HepG2 (cell line): ENCODE measurements around the gene S100A5. TPM values are rescaled to one million over a fixed set of nuclear protein-coding genes. Genes with fewer than 3 reads are reported as not detected.

Source experiments
- ATAC-seq: fragments of 200-7000 bp; cut with Tn5 transposase; 3 replicates; pipeline ENCODE4 v1.9.1; 2020; ENCODE audit warnings: mild to moderate bottlenecking, moderate library complexity
- BruUV-seq: library from RNA; stranded (reverse); fragments of 400-500 nt; replicated peaks from 2 replicates; lab custom pipeline; 2021; lab: Mats Ljungman, UMichigan
- CTCF ChIA-PET: fragments of 300-600 bp; formaldehyde crosslinking; extraction: SDS; loops from one replicate; lab custom pipeline; 2021; ENCODE audit warnings: low total read pairs, inconsistent platforms, low intra/inter-chr PET ratio; lab: Yijun Ruan, JAX
- POLR2A ChIA-PET: fragments of 350-600 bp; sonication (Branson Sonifier 250); formaldehyde crosslinking; loops from one replicate; lab custom pipeline; 2020; ENCODE audit warnings: antibody characterized with exemption, inconsistent platforms; lab: Yijun Ruan, JAX
- DNase-seq: peaks from one replicate; pipeline ENCODE4 v3.0.0-alpha.2; 2015; ENCODE audit warnings: low spot score
- FAIRE-seq: peaks from 3 replicates; lab custom pipeline; 2011; peaks lifted over from hg19 to GRCh38; lab: Jason Lieb, UNC
- H2AFZ ChIP-seq: one replicate; pipeline ENCODE4 v1.6.1; 2011; ENCODE audit warnings: low read length, inconsistent platforms
- H3K27ac ChIP-seq: fragments of 300-600 bp; 3 replicates; pipeline ENCODE4 v1.8.0; 2011; ENCODE audit warnings: mixed run types, mild to moderate bottlenecking, mixed read lengths, low read length, inconsistent platforms; ENCODE audit not compliant: insufficient read depth; ENCODE audit errors: extremely low read length
- H3K27me3 ChIP-seq, 2 experiments: fragments of 200-600 bp in 1 of 2; 2 replicates in 1 of 2; 3 replicates in 1 of 2; pipeline versions ENCODE4 v1.6.0 to v1.8.0; 2011; ENCODE audit warnings: low read length in 2 of 2, mild to moderate bottlenecking in 2 of 2, moderate library complexity in 2 of 2, inconsistent platforms in 1 of 2; ENCODE audit not compliant: insufficient read depth in 2 of 2, control insufficient read depth in 1 of 2
- H3K36me3 ChIP-seq, 2 experiments: fragments of 200-600 bp in 1 of 2; replicated peaks in 1 of 2; 2 replicates in 1 of 2; 3 replicates in 1 of 2; pipeline versions ENCODE4 v1.5.1 to v1.8.0; 2011; ENCODE audit warnings: low read length in 2 of 2, inconsistent platforms in 1 of 2; ENCODE audit not compliant: insufficient read depth in 2 of 2, control insufficient read depth in 1 of 2
- H3K4me1 ChIP-seq: 2 replicates; pipeline ENCODE4 v1.5.1; 2012; ENCODE audit warnings: low read length, inconsistent platforms; ENCODE audit not compliant: insufficient read depth
- H3K4me2 ChIP-seq: 2 replicates; pipeline ENCODE4 v1.6.0; 2011; ENCODE audit warnings: low read depth, low read length, inconsistent platforms
- H3K4me3 ChIP-seq, 3 experiments: fragments of 200-600 bp in 1 of 3; sonication (generic), shearing (Covaris generic) in 1 of 3; replicated peaks in 1 of 3; 2 replicates each; pipeline ENCODE4 v1.5.1; 2011 to 2016; ENCODE audit warnings: low read length in 3 of 3, inconsistent platforms in 2 of 3, low read depth in 2 of 3, mild to moderate bottlenecking in 2 of 3, control low read depth in 1 of 3, mixed read lengths in 1 of 3; ENCODE audit not compliant: insufficient read depth in 1 of 3
- H3K79me2 ChIP-seq: one replicate; pipeline ENCODE4 v1.6.1; 2011; ENCODE audit warnings: low read length, inconsistent platforms; ENCODE audit not compliant: insufficient read depth
- H3K9ac ChIP-seq: 2 replicates; pipeline ENCODE4 v1.6.0; 2011; ENCODE audit warnings: mild to moderate bottlenecking, low read depth, low read length, inconsistent platforms; ENCODE audit not compliant: insufficient read depth
- H3K9me3 ChIP-seq: 2 replicates; pipeline ENCODE4 v1.5.1; 2012; ENCODE audit warnings: mild to moderate bottlenecking, low read length
- H4K20me1 ChIP-seq: 2 replicates; pipeline ENCODE4 v1.6.0; 2011; ENCODE audit warnings: inconsistent platforms, mild to moderate bottlenecking, low read length, moderate library complexity; ENCODE audit not compliant: insufficient read depth
- ARID4A ChIP-seq: sonication (generic); formaldehyde crosslinking; IDR thresholded peaks from 2 replicates; pipeline ENCODE4 v1.5.0; 2020; ENCODE audit warnings: mild to moderate bottlenecking, missing genetic modification reagents, borderline replicate concordance
- ELF4 ChIP-seq: sonication (generic); formaldehyde crosslinking; IDR thresholded peaks from 2 replicates; pipeline ENCODE4 v1.5.0; 2020; ENCODE audit warnings: missing genetic modification reagents, mild to moderate bottlenecking, moderate library complexity, borderline replicate concordance
- JUN ChIP-seq: sonication (generic); formaldehyde crosslinking; IDR thresholded peaks from 2 replicates; pipeline ENCODE4 v1.4.0; 2020; ENCODE audit warnings: mild to moderate bottlenecking, missing genetic modification reagents
- RFX5 ChIP-seq: IDR thresholded peaks from 2 replicates; pipeline ENCODE4 v1.6.1; 2011; ENCODE audit warnings: low read depth, low read length, improper control_type of control experiment
- SRSF1 ChIP-seq: fragments of 200-400 bp; formaldehyde crosslinking; optimal IDR thresholded peaks from 2 replicates; pipeline ENCODE3; 2017; ENCODE audit warnings: mild to moderate bottlenecking, low read depth, low read length, moderate library complexity
- SRSF4 ChIP-seq: fragments of 200-400 bp; formaldehyde crosslinking; IDR thresholded peaks from one replicate; pipeline ENCODE4 v1.6.1; 2018; ENCODE audit warnings: mild to moderate bottlenecking, low read depth, low read length, moderate library complexity; ENCODE audit not compliant: poor library complexity, severe bottlenecking
- THYN1 ChIP-seq: sonication (generic); formaldehyde crosslinking; IDR thresholded peaks from 2 replicates; pipeline ENCODE4 v1.8.1; 2023; ENCODE audit warnings: low read depth, mild to moderate bottlenecking, moderate library complexity, missing genetic modification reagents, borderline replicate concordance
- ZFAT ChIP-seq: sonication (generic); formaldehyde crosslinking; conservative IDR thresholded peaks from 2 replicates; pipeline ENCODE4 v1.8.1; 2023; ENCODE audit warnings: missing genetic modification reagents, inconsistent platforms
- ZKSCAN5 ChIP-seq: sonication (generic); formaldehyde crosslinking; IDR thresholded peaks from 2 replicates; pipeline ENCODE4 v1.5.1; 2020; ENCODE audit warnings: mild to moderate bottlenecking, missing genetic modification reagents
- ZNF432 ChIP-seq: sonication (generic); formaldehyde crosslinking; IDR thresholded peaks from 2 replicates; pipeline ENCODE4 v1.5.0; 2020; ENCODE audit warnings: missing genetic modification reagents, mild to moderate bottlenecking, borderline replicate concordance
- ZNF550 ChIP-seq: sonication (generic); formaldehyde crosslinking; IDR thresholded peaks from 2 replicates; pipeline ENCODE4 v1.4.0; 2020; ENCODE audit warnings: mild to moderate bottlenecking, missing genetic modification reagents, borderline replicate concordance
- ZNF660 ChIP-seq: sonication (generic); formaldehyde crosslinking; IDR thresholded peaks from 2 replicates; pipeline ENCODE4 v1.5.1; 2020; ENCODE audit warnings: mild to moderate bottlenecking, low read depth, missing genetic modification reagents, borderline replicate concordance
- ZNF879 ChIP-seq: sonication (generic); formaldehyde crosslinking; IDR thresholded peaks from 2 replicates; pipeline ENCODE4 v1.8.1; 2023; ENCODE audit warnings: missing genetic modification reagents
- WGBS: methylation state at CpG from one replicate; pipeline ENCODE4 v1.1.6; 2017; ENCODE audit warnings: low lambda C conversion rate; 5-methylcytosine and 5-hydroxymethylcytosine counted together
- in situ Hi-C: cut with HindIII; loops from 2 replicates; pipeline ENCODE4 v1.10.0; 2017; ENCODE audit warnings: low pct_unique_long_range_greater_than_20kb; ENCODE audit not compliant: extremely low pct_ligation_motif_present
- intact Hi-C: fragments of 100-400 bp; cut with micrococcal nuclease; formaldehyde crosslinking; loops from one replicate; pipeline ENCODE4 v1.10.0; 2022; ENCODE audit not compliant: unreplicated experiment
- polyA plus RNA-seq, 8 experiments: library from polyadenylated mRNA; depleted of rRNA in 3 of 8; stranded (reverse) in 7 of 8; unstranded in 1 of 8; fragments of >200 nt; fragmentation: Illumina TruSeq in 4 of 8; extraction: Trizol in 4 of 8; gene quantifications; 2 replicates each; pipeline versions ENCODE4 v1.2.1 to v1.2.3, GENCODE V29; 2011 to 2016; ENCODE audit warnings: low read depth in 4 of 8, missing spikeins in 1 of 8, mixed read lengths in 1 of 8; ENCODE audit not compliant: insufficient read depth in 1 of 8
- total RNA-seq, 5 experiments: library from RNA; depleted of rRNA; stranded (reverse); fragments of >200 nt; fragmentation: Illumina TruSeq; extraction: Trizol; gene quantifications; 2 replicates each; pipeline ENCODE4 v1.2.3, GENCODE V29; 2016; ENCODE audit warnings: low read depth in 1 of 5
- TF ChIP-seq, protein P1 (sequence below), 2 experiments: sonication (generic) in 1 of 2; formaldehyde crosslinking in 1 of 2; IDR thresholded peaks; 2 replicates each; pipeline versions ENCODE4 v1.4.0 to v1.6.1; 2016 to 2020; ENCODE audit warnings: borderline replicate concordance in 1 of 2, low read depth in 1 of 2, mild to moderate bottlenecking in 1 of 2, missing genetic modification reagents in 1 of 2

Gene S100A5
- total and polyA plus RNA-seq, 2 of the 13 experiments (the other 11 are each of a cell fraction or from before 2014, with no cell fraction given): not detected

GRCh38 chr1:153553830-153554541 lies 13.3 kb upstream of the S100A5 start:
- H3K36me3 ChIP-seq: no peaks in the 10 kb centered on the region
- ChIA-PET POLR2A (interaction anchor here (1.3 kb wide), 1 partner anchor 12 kb away, joined by 3 read pairs; no protein-coding TSS in a partner anchor), CTCF (no interaction called here)
- H3K79me2 ChIP-seq: no peaks in the 10 kb centered on the region
- H3K4me3 ChIP-seq: no peak overlapping the region
- no peak overlapping the region for H3K27ac ChIP-seq
- 88% methylated on average over 2 of the region's 2 CpGs for WGBS
- intact Hi-C loops: no loop called here
- no peaks in the 10 kb centered on the region for H3K9me3 ChIP-seq
- DNase-seq: no peak
- BruUV-seq: no TSS peak
- no peaks in the 10 kb centered on the region for H4K20me1 ChIP-seq
- no peak for FAIRE-seq
- peaks cover 1 to 24% of the 10 kb centered on the region in 2 experiments; a peak in 3 of 5 replicates for H3K27me3 ChIP-seq
- H3K4me2 ChIP-seq: no peak overlapping the region
- no peak overlapping the region for H2AFZ ChIP-seq
- in situ Hi-C loops: no loop called here
- H3K9ac ChIP-seq: no peak overlapping the region
- no peak for ATAC-seq
- peaks cover 42% of the 10 kb centered on the region for H3K4me1 ChIP-seq
- no peak for TF ChIP-seq RFX5
- TF ChIP-seq ZNF432 (CRISPR knock-in tag): no peak
- no peak for TF ChIP-seq SRSF4
- no peak for TF ChIP-seq ZNF550 (CRISPR knock-in tag)
- no peak for TF ChIP-seq ELF4
- TF ChIP-seq ZKSCAN5 (CRISPR knock-in tag): no peak
- no peak for TF ChIP-seq ZNF879 (CRISPR knock-in tag)
- no peak for TF ChIP-seq JUN (CRISPR knock-in tag)
- TF ChIP-seq ZFAT (CRISPR knock-in tag): no peak
- TF ChIP-seq, protein P1, sequence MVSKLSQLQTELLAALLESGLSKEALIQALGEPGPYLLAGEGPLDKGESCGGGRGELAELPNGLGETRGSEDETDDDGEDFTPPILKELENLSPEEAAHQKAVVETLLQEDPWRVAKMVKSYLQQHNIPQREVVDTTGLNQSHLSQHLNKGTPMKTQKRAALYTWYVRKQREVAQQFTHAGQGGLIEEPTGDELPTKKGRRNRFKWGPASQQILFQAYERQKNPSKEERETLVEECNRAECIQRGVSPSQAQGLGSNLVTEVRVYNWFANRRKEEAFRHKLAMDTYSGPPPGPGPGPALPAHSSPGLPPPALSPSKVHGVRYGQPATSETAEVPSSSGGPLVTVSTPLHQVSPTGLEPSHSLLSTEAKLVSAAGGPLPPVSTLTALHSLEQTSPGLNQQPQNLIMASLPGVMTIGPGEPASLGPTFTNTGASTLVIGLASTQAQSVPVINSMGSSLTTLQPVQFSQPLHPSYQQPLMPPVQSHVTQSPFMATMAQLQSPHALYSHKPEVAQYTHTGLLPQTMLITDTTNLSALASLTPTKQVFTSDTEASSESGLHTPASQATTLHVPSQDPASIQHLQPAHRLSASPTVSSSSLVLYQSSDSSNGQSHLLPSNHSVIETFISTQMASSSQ (IDR thresholded peaks at IDR 0.05; ENCODE audit: low read depth): no peak
- TF ChIP-seq, protein P1 (CRISPR knock-in tag; IDR thresholded peaks at IDR 0.05; ENCODE audit: borderline replicate concordance): no peak
- TF ChIP-seq THYN1 (CRISPR knock-in tag): no peak
- no peak for TF ChIP-seq ZNF660 (CRISPR knock-in tag)
- no peak for TF ChIP-seq SRSF1
- TF ChIP-seq ARID4A (CRISPR knock-in tag): no peak
